Measurements from ENCODE around the gene SLC29A2.

The SLC29A2 gene

DNA sequence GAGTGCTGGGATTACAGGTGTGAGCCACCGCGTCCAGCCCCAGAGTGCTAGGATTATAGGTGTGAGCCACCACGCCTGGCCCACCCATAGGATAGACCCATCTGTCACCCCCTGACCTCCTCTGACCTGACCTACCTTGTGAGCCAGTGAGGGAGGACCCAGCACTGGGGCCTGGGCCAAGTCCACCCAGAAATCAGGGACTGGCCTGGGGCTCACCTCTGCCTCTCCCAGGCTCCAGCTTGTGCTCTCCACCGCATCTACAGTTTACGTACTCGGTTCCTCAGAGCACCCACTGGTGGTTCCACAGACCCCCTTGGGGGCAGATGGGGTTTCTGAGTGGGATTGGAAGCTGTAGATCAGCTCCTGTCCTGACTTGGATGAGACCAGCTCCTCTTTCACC, 6.4 kb downstream of the SLC29A2 start:
- DNase-seq (ENCODE audit: low spot score): no peak
- H3K4me3 ChIP-seq: no peak overlapping the region
- no peak overlapping the region for H3K27ac ChIP-seq
- no peak for TF ChIP-seq CTCF (IDR thresholded peaks at IDR 0.05)

DNA sequence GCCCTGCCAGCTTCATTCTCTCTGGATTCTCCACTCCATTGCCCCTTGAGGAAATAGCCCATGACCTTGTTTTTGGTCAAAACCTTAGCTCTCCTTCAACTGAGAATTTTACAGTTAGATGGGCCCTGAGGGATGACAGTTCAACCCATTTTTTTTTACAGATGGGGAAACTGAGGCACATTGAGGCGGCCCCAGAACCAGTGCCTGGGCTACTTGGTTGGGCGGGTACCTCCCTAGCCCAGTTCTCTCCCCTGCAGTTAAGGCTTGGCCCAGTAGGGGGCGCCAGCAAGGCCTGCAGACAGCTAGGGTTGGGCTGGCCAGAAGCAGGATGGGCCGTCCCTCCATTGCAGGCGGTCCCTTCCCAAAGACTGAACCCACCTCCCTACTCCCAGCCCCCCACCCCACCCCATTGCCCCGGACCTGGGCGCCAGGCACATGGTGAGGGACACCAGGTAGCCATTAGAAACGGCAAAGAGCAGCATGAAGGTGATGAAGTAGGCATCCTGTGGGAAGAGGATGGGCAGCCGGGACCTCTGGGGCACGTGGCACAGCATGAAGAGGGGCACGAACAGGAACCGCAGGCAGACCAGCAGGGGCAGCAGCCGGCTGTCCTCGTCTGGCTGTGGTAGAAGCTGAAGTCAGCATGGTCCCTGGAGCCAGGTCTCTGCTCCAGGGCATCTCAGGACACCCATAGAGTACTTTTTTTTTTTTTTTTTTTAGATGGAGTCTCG, 7.6 kb downstream of the SLC29A2 start:
- Histone ChIP-seq H3K27ac (no peak overlapping the region), H3K4me3 (no peak overlapping the region)
- TF ChIP-seq CTCF (IDR thresholded peaks at IDR 0.05): peak; percentile 18
- no peak for DNase-seq (ENCODE audit: low spot score)

DNA sequence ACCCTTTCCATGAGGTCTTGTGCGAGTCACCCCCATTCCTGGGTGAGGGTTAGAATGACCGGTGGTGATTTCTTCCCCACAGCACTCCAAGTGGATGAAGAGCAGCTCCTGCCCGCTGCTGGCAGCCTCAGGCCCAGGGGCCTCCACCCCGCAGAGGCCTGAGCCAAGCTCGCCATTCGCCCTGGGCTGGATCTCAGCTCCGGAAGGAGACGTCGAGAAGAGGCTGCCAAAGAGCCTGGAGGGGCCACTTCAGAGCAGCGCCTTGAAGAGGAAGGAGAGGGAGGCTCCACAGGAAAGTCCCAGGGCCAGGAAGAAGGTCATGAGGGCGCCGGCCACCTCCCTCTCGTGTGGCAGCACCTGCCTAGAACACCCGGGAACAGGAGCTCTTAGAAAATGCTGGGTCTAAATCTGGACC, 8.4 kb downstream of the SLC29A2 start:
- no peak overlapping the region for H3K27ac ChIP-seq
- no peak for DNase-seq (ENCODE audit: low spot score)
- TF ChIP-seq CTCF (IDR thresholded peaks at IDR 0.05): no peak
- no peak overlapping the region for H3K4me3 ChIP-seq

DNA sequence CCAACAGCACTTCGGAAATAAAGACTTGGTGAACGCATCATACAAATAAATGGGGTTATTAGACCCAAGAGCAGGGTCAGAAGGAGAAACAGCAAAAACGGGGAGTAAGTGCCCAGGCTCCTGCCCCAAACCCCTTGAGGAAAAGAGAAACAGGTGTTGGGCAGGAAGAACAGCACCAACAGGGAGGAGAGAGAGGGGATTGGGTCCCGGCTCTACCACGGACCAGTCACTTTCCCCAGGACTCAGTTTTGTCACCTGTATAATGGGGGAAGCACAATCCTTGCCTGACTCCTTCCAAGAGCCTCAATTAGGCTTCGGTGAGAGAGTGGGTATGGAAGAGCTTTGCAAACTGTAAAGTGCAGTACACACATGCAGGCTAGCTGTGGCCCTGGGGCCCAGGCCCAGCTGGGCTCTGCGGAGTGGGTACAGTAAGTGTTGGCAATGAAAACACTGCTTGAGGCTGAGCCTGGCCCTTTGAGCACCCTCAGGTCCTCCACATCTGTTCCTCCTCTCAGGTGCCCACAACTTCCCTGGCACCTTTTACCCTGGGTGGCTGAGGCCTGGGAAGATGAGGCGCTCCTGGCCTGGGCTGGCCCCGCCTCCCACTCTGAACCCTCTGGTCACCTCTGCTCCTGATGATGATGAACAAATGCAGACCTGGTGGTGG, 8.9 kb downstream of the SLC29A2 start:
- no peak overlapping the region for H3K27ac ChIP-seq
- H3K4me3 ChIP-seq: no peak overlapping the region
- no peak for DNase-seq (ENCODE audit: low spot score)
- TF ChIP-seq CTCF (IDR thresholded peaks at IDR 0.05): no peak

- TF ChIP-seq CTCF (IDR thresholded peaks at IDR 0.05): no peak
- no peak for DNase-seq (ENCODE audit: low spot score)
- Histone ChIP-seq H3K27ac (no peak overlapping the region), H3K4me3 (no peak overlapping the region)
Measured at GRCh38 chr11:66361502-66361941, 10.0 kb downstream of the SLC29A2 start.

GRCh38 chr11:66360406-66361073, 11.0 kb downstream of the SLC29A2 start:
- no peak for TF ChIP-seq CTCF (IDR thresholded peaks at IDR 0.05)
- no peak for DNase-seq (ENCODE audit: low spot score)
- Histone ChIP-seq H3K4me3 (no peak overlapping the region), H3K27ac (no peak overlapping the region)

Data from coronary artery (tissue), 2 donors.